Ishikawa (cell line): ENCODE data around the gene LLGL1.

Source experiments
- CREB1 ChIP-seq: IDR thresholded peaks from 2 replicates; pipeline ENCODE4 v1.6.1; 2012; ENCODE audit warnings: low read depth
- EGR1 ChIP-seq: IDR thresholded peaks from 2 replicates; pipeline ENCODE4 v1.6.1; 2012
- EP300 ChIP-seq: IDR thresholded peaks from 2 replicates; pipeline ENCODE4 v1.6.1; 2012; ENCODE audit warnings: borderline replicate concordance
- FOXM1 ChIP-seq: IDR thresholded peaks from 2 replicates; pipeline ENCODE4 v1.6.1; 2012; ENCODE audit warnings: low read depth, borderline replicate concordance
- NFIC ChIP-seq: IDR thresholded peaks from 2 replicates; pipeline ENCODE4 v1.6.1; 2012
- RAD21 ChIP-seq: IDR thresholded peaks from 2 replicates; pipeline ENCODE4 v1.6.1; 2012; ENCODE audit warnings: low read depth
- TAF1 ChIP-seq: IDR thresholded peaks from 2 replicates; pipeline ENCODE4 v1.6.1; 2012; ENCODE audit warnings: low read depth, mild to moderate bottlenecking
- TCF12 ChIP-seq: IDR thresholded peaks from 2 replicates; pipeline ENCODE4 v1.6.1; 2012; ENCODE audit warnings: low read depth
- YY1 ChIP-seq: IDR thresholded peaks from 2 replicates; pipeline ENCODE4 v1.6.1; 2012; ENCODE audit warnings: low read depth
- ZBTB7A ChIP-seq: IDR thresholded peaks from 2 replicates; pipeline ENCODE4 v1.6.1; 2012; ENCODE audit warnings: low read depth
- TF ChIP-seq, protein P1 (sequence below): IDR thresholded peaks from 2 replicates; pipeline ENCODE4 v1.6.1; 2012

DNA sequence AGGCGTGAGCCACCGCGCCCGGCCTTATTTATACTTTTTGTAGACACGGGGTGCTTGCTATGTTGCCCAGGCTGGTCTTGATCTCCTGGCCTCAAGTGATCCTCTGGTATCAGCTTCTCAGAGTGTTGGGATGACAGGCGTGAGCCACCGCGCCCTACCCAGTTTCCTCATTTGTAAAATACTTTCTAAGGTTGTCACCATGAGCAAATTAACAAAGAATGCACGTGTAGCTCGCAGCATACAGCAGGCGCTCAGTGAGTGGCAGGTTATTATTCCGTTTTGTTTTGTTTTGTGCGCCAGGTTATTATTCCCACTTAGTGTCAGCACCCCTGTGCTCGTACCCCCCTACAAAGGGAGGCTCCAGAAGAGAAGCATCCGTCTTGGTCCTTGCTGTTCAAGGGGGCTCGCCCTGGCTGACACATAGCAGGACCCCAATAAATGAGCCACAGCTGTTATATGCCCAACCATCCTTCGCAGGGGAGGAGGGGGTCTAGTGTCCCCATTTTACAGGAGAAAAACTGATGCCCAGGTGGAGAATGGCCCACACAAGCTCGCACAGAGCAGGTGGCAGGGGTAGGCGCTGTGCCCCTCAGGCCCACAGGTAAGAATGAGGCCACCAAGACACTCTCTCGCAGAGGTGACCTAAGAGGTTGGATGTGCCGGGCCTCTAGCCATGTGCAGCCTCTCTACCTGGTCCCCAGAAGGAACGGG, 34.3 kb downstream of the LLGL1 start:
- TF ChIP-seq FOXM1 (no peak), EGR1 (no peak), YY1 (no peak), EP300 (no peak), TCF12 (no peak), TAF1 (no peak), NFIC (no peak), RAD21 (no peak), CREB1 (no peak), ZBTB7A (no peak)
- TF ChIP-seq, protein P1, sequence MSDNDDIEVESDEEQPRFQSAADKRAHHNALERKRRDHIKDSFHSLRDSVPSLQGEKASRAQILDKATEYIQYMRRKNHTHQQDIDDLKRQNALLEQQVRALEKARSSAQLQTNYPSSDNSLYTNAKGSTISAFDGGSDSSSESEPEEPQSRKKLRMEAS, result no peak
